GM12878 (cell line): ENCODE measurements around the gene RAPSN. TPM values are rescaled to one million over a fixed set of nuclear protein-coding genes. Genes with fewer than 3 reads are reported as not detected.

ENCODE experiments used
- ATAC-seq: fragments of 200-7000 bp; cut with Tn5 transposase; 3 replicates; pipeline ENCODE4 v1.9.1; 2020; ENCODE audit warnings: mild to moderate bottlenecking, moderate library complexity
- BruUV-seq: library from RNA; stranded (reverse); fragments of 400-500 nt; replicated peaks from 2 replicates; lab custom pipeline; 2021; lab: Mats Ljungman, UMichigan
- CTCF ChIA-PET: fragments of 300-600 bp; sonication (Branson Sonifier 250); formaldehyde crosslinking; extraction: SDS; loops from one replicate; lab custom pipeline; 2021; ENCODE audit warnings: inconsistent platforms; lab: Yijun Ruan, JAX
- POLR2A ChIA-PET: fragments of 350-600 bp; formaldehyde crosslinking; extraction: SDS; loops from one replicate; lab custom pipeline; 2021; ENCODE audit warnings: inconsistent platforms; lab: Charles Lee
- RAD21 ChIA-PET: fragments of 300-600 bp; sonication (Branson Sonifier 250); formaldehyde crosslinking; loops from one replicate; lab custom pipeline; 2023; ENCODE audit warnings: antibody characterized with exemption; ENCODE audit not compliant: unreplicated experiment; lab: Charles Lee
- SMC1A ChIA-PET: fragments of 300-600 bp; sonication (Branson Sonifier 250); formaldehyde crosslinking; loops from one replicate; lab custom pipeline; 2023; ENCODE audit not compliant: unreplicated experiment, uncharacterized antibody; lab: Charles Lee
- DNase-seq: peaks from one replicate; pipeline ENCODE4 v3.0.0-alpha.2; 2011; ENCODE audit warnings: low read depth, low spot score
- FAIRE-seq: peaks from 3 replicates; lab custom pipeline; 2011; peaks lifted over from hg19 to GRCh38; lab: Jason Lieb, UNC
- H2AFZ ChIP-seq: 2 replicates; pipeline ENCODE4 v1.6.0; 2011; ENCODE audit warnings: low read depth, low read length, control low read depth; ENCODE audit not compliant: control insufficient read depth
- H3K27ac ChIP-seq: 2 replicates; pipeline ENCODE4 v1.5.1; 2011; ENCODE audit warnings: control low read depth; ENCODE audit not compliant: control insufficient read depth, insufficient read depth
- H3K27me3 ChIP-seq, 2 experiments: replicated peaks in 1 of 2; 2 replicates each; pipeline versions ENCODE4 v1.6.0 to v1.6.1; 2011; ENCODE audit warnings: low read length in 1 of 2; ENCODE audit not compliant: control insufficient read depth in 2 of 2, insufficient read depth in 2 of 2
- H3K36me3 ChIP-seq, 2 experiments: 2 replicates each; pipeline ENCODE4 v1.5.1; 2011; ENCODE audit warnings: low read length in 1 of 2; ENCODE audit not compliant: control insufficient read depth in 2 of 2, insufficient read depth in 2 of 2
- H3K4me1 ChIP-seq: 2 replicates; pipeline ENCODE4 v1.6.1; 2011; ENCODE audit warnings: mild to moderate bottlenecking, low read length, moderate library complexity, mixed read lengths; ENCODE audit not compliant: control insufficient read depth, insufficient read depth
- H3K4me2 ChIP-seq: 2 replicates; pipeline ENCODE4 v1.6.0; 2011; ENCODE audit warnings: control low read depth; ENCODE audit not compliant: control insufficient read depth, insufficient read depth
- H3K4me3 ChIP-seq: fragments of 200-600 bp; sonication (generic); 2 replicates; pipeline ENCODE4 v1.5.1; 2016
- H3K79me2 ChIP-seq: 2 replicates; pipeline ENCODE4 v1.6.0; 2011; ENCODE audit warnings: low read length; ENCODE audit not compliant: control insufficient read depth, insufficient read depth
- H3K9ac ChIP-seq: 2 replicates; pipeline ENCODE4 v1.8.0; 2011; ENCODE audit warnings: low read length, control low read depth, mixed read lengths; ENCODE audit not compliant: control insufficient read depth, insufficient read depth
- H3K9me3 ChIP-seq: replicated peaks from 3 replicates; pipeline ENCODE4 v1.5.1; 2011; ENCODE audit warnings: mild to moderate bottlenecking, low read length; ENCODE audit not compliant: control insufficient read depth, insufficient read depth
- H4K20me1 ChIP-seq: 2 replicates; pipeline ENCODE4 v1.6.0; 2011; ENCODE audit not compliant: control insufficient read depth, insufficient read depth
- BACH1 ChIP-seq: fragments of 450-650 bp; IDR thresholded peaks from 2 replicates; pipeline ENCODE4 v1.6.1; 2017; ENCODE audit warnings: mild to moderate bottlenecking, borderline replicate concordance
- DPF2 ChIP-seq: fragments of 450-650 bp; IDR thresholded peaks from 2 replicates; pipeline ENCODE4 v1.6.1; 2017; ENCODE audit warnings: mild to moderate bottlenecking
- MEF2B ChIP-seq: fragments of 450-650 bp; IDR thresholded peaks from 2 replicates; pipeline ENCODE4 v1.6.1; 2018; ENCODE audit warnings: mild to moderate bottlenecking, moderate library complexity; ENCODE audit not compliant: partially characterized antibody, poor library complexity, severe bottlenecking
- MTA3 ChIP-seq: IDR thresholded peaks from 2 replicates; pipeline ENCODE4 v1.6.1; 2012; ENCODE audit warnings: low read length, inconsistent platforms, borderline replicate concordance
- NBN ChIP-seq: fragments of 450-650 bp; IDR thresholded peaks from 2 replicates; pipeline ENCODE4 v1.6.1; 2016
- NFYA ChIP-seq: IDR thresholded peaks from 2 replicates; pipeline ENCODE4 v1.6.1; 2011; ENCODE audit warnings: low read depth, mild to moderate bottlenecking, low read length, improper control_type of control experiment, borderline replicate concordance
- POLR2A ChIP-seq: IDR thresholded peaks from 2 replicates; pipeline ENCODE4 v1.6.1; 2011; ENCODE audit warnings: low read depth, mild to moderate bottlenecking, low read length
- SMARCA5 ChIP-seq: fragments of 450-650 bp; IDR thresholded peaks from 2 replicates; pipeline ENCODE4 v1.6.1; 2017; ENCODE audit warnings: mild to moderate bottlenecking
- SP1 ChIP-seq: IDR thresholded peaks from one replicate; pipeline ENCODE4 v1.6.1; 2011; ENCODE audit warnings: low read depth, low read length
- SUZ12 ChIP-seq: fragments of 200-600 bp; sonication (generic); IDR thresholded peaks from one replicate; pipeline ENCODE4 v1.6.1; 2018; ENCODE audit warnings: antibody characterized with exemption, mild to moderate bottlenecking; ENCODE audit not compliant: unreplicated experiment
- WGBS: methylation state at CpG from one replicate; pipeline ENCODE4 v1.1.6; 2016; ENCODE audit warnings: low lambda C conversion rate; ENCODE audit not compliant: insufficient replicate concordance, insufficient coverage; ENCODE audit errors: missing lambda C conversion rate; 5-methylcytosine and 5-hydroxymethylcytosine counted together
- in situ Hi-C: fragments of 300-500 bp; cut with MboI; formaldehyde crosslinking; loops from 9 replicates; pipeline ENCODE4 v1.14.3; 2018; ENCODE audit warnings: mixed read lengths
- intact Hi-C: fragments of 100-400 bp; cut with micrococcal nuclease; formaldehyde crosslinking; loops from one replicate; pipeline ENCODE4 v1.14.2; 2022; ENCODE audit not compliant: unreplicated experiment
- polyA plus RNA-seq, 11 experiments: library from polyadenylated mRNA; depleted of rRNA in 4 of 11; unstranded in 6 of 11; stranded (reverse) in 5 of 11; fragments of >200 nt; fragmentation: Nextera tagmentation in 4 of 11; fragmentation: Illumina TruSeq in 1 of 11; extraction: Ambion mirVana in 4 of 11; extraction: Trizol in 1 of 11; gene quantifications; 1 replicate in 1 of 11; 2 replicates in 10 of 11; pipeline versions ENCODE4 v1.2.1 to v1.2.3, GENCODE V29; 2011 to 2016; ENCODE audit warnings: inconsistent platforms in 2 of 11, missing spikeins in 2 of 11, low read depth in 1 of 11
- total RNA-seq, 4 experiments: library from RNA; depleted of rRNA in 3 of 4; stranded (reverse); fragments of >200 nt in 3 of 4; fragmentation: Illumina TruSeq in 1 of 4; extraction: Trizol in 1 of 4; gene quantifications; 2 replicates each; pipeline versions ENCODE4 v1.2.1 to v1.2.3, GENCODE V29; 2013 to 2021
- TF ChIP-seq, protein P1 (sequence below): fragments of 450-650 bp; IDR thresholded peaks from 2 replicates; pipeline ENCODE4 v1.6.1; 2017; ENCODE audit warnings: mild to moderate bottlenecking, moderate library complexity
- TF ChIP-seq, protein P2 (sequence below): fragments of 450-650 bp; conservative IDR thresholded peaks from 2 replicates; pipeline ENCODE4 v1.6.1; 2017; ENCODE audit warnings: mild to moderate bottlenecking, moderate library complexity
- TF ChIP-seq, protein P3 (sequence below): fragments of 450-650 bp; IDR thresholded peaks from 2 replicates; pipeline ENCODE4 v1.6.1; 2016; ENCODE audit warnings: mild to moderate bottlenecking
- TF ChIP-seq, protein P4 (sequence below): fragments of 450-650 bp; formaldehyde crosslinking; IDR thresholded peaks from 2 replicates; pipeline ENCODE4 v1.4.0; 2022; ENCODE audit warnings: mild to moderate bottlenecking, moderate library complexity

Gene RAPSN
- total and polyA plus RNA-seq, 10 of the 15 experiments (the other 5 are each of a cell fraction or from before 2014, with no cell fraction given) = 0.08 to 0.23 (median 0.14) TPM; not detected in 6

DNA sequence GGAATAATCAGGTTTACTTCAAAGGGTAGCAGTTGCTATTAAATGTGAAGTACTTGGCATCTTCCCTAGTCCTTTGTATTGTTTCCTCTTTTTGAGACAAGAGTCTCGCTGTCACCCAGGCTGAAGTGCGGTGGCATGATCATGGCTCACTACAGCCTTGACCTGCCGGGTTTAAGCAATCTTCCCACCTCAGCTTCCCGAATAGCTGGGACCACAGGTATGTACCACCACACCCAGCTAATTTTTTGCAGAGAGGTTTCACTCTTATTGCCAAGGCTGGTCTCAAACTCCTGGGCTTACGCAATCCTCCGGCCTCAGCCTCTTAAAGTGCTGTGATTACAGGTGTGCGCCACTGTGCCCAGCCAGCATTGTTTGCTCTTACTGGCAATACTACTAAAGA lies 36.2 kb upstream of the RAPSN start:
- FAIRE-seq (no peak), ATAC-seq (no peak), DNase-seq (no peak)
- H3K79me2 ChIP-seq = peaks cover 2% of the 10 kb centered on the region; the same call in 1 of the 2 replicates
- POLR2A ChIA-PET = no interaction called here
- WGBS = over 99% methylated on average over 7 of the region's 7 CpGs
- RAD21 ChIA-PET = no interaction called here
- H3K27ac ChIP-seq = no peak overlapping the region
- H3K4me2 ChIP-seq = no peak overlapping the region
- no peak overlapping the region for H2AFZ ChIP-seq
- SMC1A ChIA-PET = no interaction called here
- in situ Hi-C loops = no loop called here
- H3K4me3 ChIP-seq = no peak overlapping the region
- no peaks in the 10 kb centered on the region for H3K4me1 ChIP-seq
- no peak overlapping the region for H3K9ac ChIP-seq
- intact Hi-C loops = no loop called here
- CTCF ChIA-PET = interaction anchor here (0.6 to 0.8 kb wide), 2 partner anchors 30 to 31 kb away, joined by 3 read pairs; no protein-coding TSS in a partner anchor
- no peaks in the 10 kb centered on the region for H3K9me3 ChIP-seq
- H3K27me3 ChIP-seq = no peaks in the 10 kb centered on the region
- BruUV-seq = no TSS peak
- no peaks in the 10 kb centered on the region for H4K20me1 ChIP-seq
- peaks cover 13 to 32% of the 10 kb centered on the region in 2 experiments for H3K36me3 ChIP-seq
- no peak for TF ChIP-seq MTA3
- TF ChIP-seq, protein P1, sequence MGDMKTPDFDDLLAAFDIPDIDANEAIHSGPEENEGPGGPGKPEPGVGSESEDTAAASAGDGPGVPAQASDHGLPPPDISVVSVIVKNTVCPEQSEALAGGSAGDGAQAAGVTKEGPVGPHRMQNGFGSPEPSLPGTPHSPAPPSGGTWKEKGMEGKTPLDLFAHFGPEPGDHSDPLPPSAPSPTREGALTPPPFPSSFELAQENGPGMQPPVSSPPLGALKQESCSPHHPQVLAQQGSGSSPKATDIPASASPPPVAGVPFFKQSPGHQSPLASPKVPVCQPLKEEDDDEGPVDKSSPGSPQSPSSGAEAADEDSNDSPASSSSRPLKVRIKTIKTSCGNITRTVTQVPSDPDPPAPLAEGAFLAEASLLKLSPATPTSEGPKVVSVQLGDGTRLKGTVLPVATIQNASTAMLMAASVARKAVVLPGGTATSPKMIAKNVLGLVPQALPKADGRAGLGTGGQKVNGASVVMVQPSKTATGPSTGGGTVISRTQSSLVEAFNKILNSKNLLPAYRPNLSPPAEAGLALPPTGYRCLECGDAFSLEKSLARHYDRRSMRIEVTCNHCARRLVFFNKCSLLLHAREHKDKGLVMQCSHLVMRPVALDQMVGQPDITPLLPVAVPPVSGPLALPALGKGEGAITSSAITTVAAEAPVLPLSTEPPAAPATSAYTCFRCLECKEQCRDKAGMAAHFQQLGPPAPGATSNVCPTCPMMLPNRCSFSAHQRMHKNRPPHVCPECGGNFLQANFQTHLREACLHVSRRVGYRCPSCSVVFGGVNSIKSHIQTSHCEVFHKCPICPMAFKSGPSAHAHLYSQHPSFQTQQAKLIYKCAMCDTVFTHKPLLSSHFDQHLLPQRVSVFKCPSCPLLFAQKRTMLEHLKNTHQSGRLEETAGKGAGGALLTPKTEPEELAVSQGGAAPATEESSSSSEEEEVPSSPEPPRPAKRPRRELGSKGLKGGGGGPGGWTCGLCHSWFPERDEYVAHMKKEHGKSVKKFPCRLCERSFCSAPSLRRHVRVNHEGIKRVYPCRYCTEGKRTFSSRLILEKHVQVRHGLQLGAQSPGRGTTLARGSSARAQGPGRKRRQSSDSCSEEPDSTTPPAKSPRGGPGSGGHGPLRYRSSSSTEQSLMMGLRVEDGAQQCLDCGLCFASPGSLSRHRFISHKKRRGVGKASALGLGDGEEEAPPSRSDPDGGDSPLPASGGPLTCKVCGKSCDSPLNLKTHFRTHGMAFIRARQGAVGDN = no peak
- no peak for TF ChIP-seq MEF2B
- TF ChIP-seq, protein P2, sequence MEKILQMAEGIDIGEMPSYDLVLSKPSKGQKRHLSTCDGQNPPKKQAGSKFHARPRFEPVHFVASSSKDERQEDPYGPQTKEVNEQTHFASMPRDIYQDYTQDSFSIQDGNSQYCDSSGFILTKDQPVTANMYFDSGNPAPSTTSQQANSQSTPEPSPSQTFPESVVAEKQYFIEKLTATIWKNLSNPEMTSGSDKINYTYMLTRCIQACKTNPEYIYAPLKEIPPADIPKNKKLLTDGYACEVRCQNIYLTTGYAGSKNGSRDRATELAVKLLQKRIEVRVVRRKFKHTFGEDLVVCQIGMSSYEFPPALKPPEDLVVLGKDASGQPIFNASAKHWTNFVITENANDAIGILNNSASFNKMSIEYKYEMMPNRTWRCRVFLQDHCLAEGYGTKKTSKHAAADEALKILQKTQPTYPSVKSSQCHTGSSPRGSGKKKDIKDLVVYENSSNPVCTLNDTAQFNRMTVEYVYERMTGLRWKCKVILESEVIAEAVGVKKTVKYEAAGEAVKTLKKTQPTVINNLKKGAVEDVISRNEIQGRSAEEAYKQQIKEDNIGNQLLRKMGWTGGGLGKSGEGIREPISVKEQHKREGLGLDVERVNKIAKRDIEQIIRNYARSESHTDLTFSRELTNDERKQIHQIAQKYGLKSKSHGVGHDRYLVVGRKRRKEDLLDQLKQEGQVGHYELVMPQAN = no peak
- no peak for TF ChIP-seq SMARCA5
- no peak for TF ChIP-seq DPF2
- no peak for TF ChIP-seq SUZ12
- TF ChIP-seq, protein P3, sequence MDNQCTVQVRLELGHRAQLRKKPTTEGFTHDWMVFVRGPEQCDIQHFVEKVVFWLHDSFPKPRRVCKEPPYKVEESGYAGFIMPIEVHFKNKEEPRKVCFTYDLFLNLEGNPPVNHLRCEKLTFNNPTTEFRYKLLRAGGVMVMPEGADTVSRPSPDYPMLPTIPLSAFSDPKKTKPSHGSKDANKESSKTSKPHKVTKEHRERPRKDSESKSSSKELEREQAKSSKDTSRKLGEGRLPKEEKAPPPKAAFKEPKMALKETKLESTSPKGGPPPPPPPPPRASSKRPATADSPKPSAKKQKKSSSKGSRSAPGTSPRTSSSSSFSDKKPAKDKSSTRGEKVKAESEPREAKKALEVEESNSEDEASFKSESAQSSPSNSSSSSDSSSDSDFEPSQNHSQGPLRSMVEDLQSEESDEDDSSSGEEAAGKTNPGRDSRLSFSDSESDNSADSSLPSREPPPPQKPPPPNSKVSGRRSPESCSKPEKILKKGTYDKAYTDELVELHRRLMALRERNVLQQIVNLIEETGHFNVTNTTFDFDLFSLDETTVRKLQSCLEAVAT = no peak
- TF ChIP-seq NBN = no peak
- no peak for TF ChIP-seq NFYA
- no peak for TF ChIP-seq BACH1
- TF ChIP-seq POLR2A = no peak
- TF ChIP-seq SP1 = no peak
- TF ChIP-seq, protein P4, sequence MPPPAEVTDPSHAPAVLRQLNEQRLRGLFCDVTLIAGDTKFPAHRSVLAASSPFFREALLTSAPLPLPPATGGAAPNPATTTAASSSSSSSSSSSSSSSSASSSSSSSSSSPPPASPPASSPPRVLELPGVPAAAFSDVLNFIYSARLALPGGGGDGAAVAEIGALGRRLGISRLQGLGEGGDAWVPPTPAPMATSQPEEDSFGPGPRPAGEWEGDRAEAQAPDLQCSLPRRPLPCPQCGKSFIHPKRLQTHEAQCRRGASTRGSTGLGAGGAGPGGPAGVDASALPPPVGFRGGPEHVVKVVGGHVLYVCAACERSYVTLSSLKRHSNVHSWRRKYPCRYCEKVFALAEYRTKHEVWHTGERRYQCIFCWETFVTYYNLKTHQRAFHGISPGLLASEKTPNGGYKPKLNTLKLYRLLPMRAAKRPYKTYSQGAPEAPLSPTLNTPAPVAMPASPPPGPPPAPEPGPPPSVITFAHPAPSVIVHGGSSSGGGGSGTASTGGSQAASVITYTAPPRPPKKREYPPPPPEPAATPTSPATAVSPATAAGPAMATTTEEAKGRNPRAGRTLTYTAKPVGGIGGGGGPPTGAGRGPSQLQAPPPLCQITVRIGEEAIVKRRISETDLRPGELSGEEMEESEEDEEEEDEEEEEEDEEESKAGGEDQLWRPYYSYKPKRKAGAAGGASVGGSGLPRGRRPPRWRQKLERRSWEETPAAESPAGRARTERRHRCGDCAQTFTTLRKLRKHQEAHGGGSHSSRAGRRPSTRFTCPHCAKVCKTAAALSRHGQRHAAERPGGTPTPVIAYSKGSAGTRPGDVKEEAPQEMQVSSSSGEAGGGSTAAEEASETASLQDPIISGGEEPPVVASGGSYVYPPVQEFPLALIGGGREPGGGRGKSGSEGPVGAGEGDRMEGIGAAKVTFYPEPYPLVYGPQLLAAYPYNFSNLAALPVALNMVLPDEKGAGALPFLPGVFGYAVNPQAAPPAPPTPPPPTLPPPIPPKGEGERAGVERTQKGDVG = no peak
